GM21526 (cell line): ENCODE data around the gene MED29.
A peak's percentile ranks its signal among the peaks of the same experiment; 100 is the strongest.

ENCODE experiments used
- ATAC-seq: cut with Tn5 transposase; IDR thresholded peaks from one replicate; pipeline ENCODE4 v1.9.1; 2021; ENCODE audit warnings: moderate library complexity; ENCODE audit not compliant: unreplicated experiment, low FRiP score

Gene MED29

GRCh38 chr19:39426170-39426569 lies 35.0 kb downstream of the MED29 start:
- ATAC-seq, result no peak

GRCh38 chr19:39427707-39428106 lies 36.5 kb downstream of the MED29 start:
- no peak for ATAC-seq

GRCh38 chr19:39428283-39429112 lies 37.3 kb downstream of the MED29 start:
- ATAC-seq, result no peak

- ATAC-seq, result no peak
Observed at GRCh38 chr19:39430675-39431593, 39.8 kb downstream of the MED29 start.

GRCh38 chr19:39432677-39433025 lies 41.5 kb downstream of the MED29 start:
- no peak for ATAC-seq

- no peak for ATAC-seq
Observed at GRCh38 chr19:39433480-39434079, 42.4 kb downstream of the MED29 start.

- no peak for ATAC-seq
Observed at GRCh38 chr19:39434123-39435076, 43.2 kb downstream of the MED29 start.

GRCh38 chr19:39435499-39436349 lies 44.5 kb downstream of the MED29 start, which contains the start of gene RPS16:
Gene RPS16 (minus strand): TSS chr19:39435949. CDS start chr19:39435895, 54 bp downstream.
- peak; percentile 70 for ATAC-seq

- ATAC-seq, result no peak
Observed at GRCh38 chr19:39436350-39436716, 45.2 kb downstream of the MED29 start.

GRCh38 chr19:39438270-39438934 lies 47.2 kb downstream of the MED29 start:
- no peak for ATAC-seq

GRCh38 chr19:39444598-39445195 lies 53.5 kb downstream of the MED29 start:
- ATAC-seq, result no peak

- peak; percentile 69 for ATAC-seq
Observed at GRCh38 chr19:39445196-39446111, 54.3 kb downstream of the MED29 start, which contains the start of gene SUPT5H. Gene SUPT5H (plus strand): TSS chr19:39445582. CDS start chr19:39445891, 309 bp downstream.

- no peak for ATAC-seq
Observed at GRCh38 chr19:39446365-39447084, 55.3 kb downstream of the MED29 start.

GRCh38 chr19:39448271-39448670 lies 57.1 kb downstream of the MED29 start:
- no peak for ATAC-seq

GRCh38 chr19:39449116-39449797 lies 58.1 kb downstream of the MED29 start:
- no peak for ATAC-seq
